Measurements from ENCODE around the gene GTF2B.
"Not testable (repeated sequence)": the region's sequence is repeated elsewhere in the genome, so short reads cannot be mapped to it uniquely, and the experiment has no call there.

The GTF2B gene

GRCh38 chr1:88869644-88870043 lies 21.7 kb downstream of the GTF2B start:
- H3K9me3 Mint-ChIP-seq; H3K27me3 Mint-ChIP-seq; H3K27ac Mint-ChIP-seq; H3K36me3 Mint-ChIP-seq (ENCODE audit: low read depth); H3K4me3 Mint-ChIP-seq: not testable (repeated sequence)
- peaks cover 58% of the 10 kb centered on the region for H3K4me1 Mint-ChIP-seq (ENCODE audit: low read depth)

GRCh38 chr1:88867743-88868521 lies 23.4 kb downstream of the GTF2B start:
- peaks cover 51% of the 10 kb centered on the region for H3K4me1 Mint-ChIP-seq (ENCODE audit: low read depth)

GRCh38 chr1:88851303-88852063 lies 39.9 kb downstream of the GTF2B start:
- H3K4me3 Mint-ChIP-seq: no peak overlapping the region
- peaks cover 12% of the 10 kb centered on the region for H3K4me1 Mint-ChIP-seq (ENCODE audit: low read depth)
- H3K36me3 Mint-ChIP-seq (ENCODE audit: low read depth): peaks cover 42% of the 10 kb centered on the region
- H3K9me3 Mint-ChIP-seq: no peaks in the 10 kb centered on the region
- H3K27ac Mint-ChIP-seq: peak overlapping the region; percentile 82
- no peaks in the 10 kb centered on the region for H3K27me3 Mint-ChIP-seq

More at GRCh38 chr1:88867743-88868521, 23.4 kb downstream of the GTF2B start:
- Mint-ChIP-seq H3K4me3 (peak overlapping the region; percentile 57), H3K27me3 (no peaks in the 10 kb centered on the region), H3K27ac (peak overlapping the region; percentile 80), H3K36me3 (ENCODE audit: low read depth) (peaks cover 16% of the 10 kb centered on the region), H3K9me3 (no peaks in the 10 kb centered on the region)

- no peaks in the 10 kb centered on the region for H3K27me3 Mint-ChIP-seq
- no peaks in the 10 kb centered on the region for H3K9me3 Mint-ChIP-seq
- no peak overlapping the region for H3K4me3 Mint-ChIP-seq
- H3K36me3 Mint-ChIP-seq (ENCODE audit: low read depth): peaks cover 19% of the 10 kb centered on the region
- H3K4me1 Mint-ChIP-seq (ENCODE audit: low read depth): peaks cover 12% of the 10 kb centered on the region
- no peak overlapping the region for H3K27ac Mint-ChIP-seq
Measured at GRCh38 chr1:88847643-88848042, 43.7 kb downstream of the GTF2B start.

- H3K4me3 Mint-ChIP-seq: no peak overlapping the region
- no peaks in the 10 kb centered on the region for H3K4me1 Mint-ChIP-seq (ENCODE audit: low read depth)
- H3K36me3 Mint-ChIP-seq (ENCODE audit: low read depth): peaks cover 24% of the 10 kb centered on the region
- H3K27ac Mint-ChIP-seq: no peak overlapping the region
- no peaks in the 10 kb centered on the region for H3K27me3 Mint-ChIP-seq
- no peaks in the 10 kb centered on the region for H3K9me3 Mint-ChIP-seq
Measured at GRCh38 chr1:88825721-88826120, 65.6 kb downstream of the GTF2B start.

- peaks cover 42% of the 10 kb centered on the region for H3K36me3 Mint-ChIP-seq (ENCODE audit: low read depth)
- H3K4me3 Mint-ChIP-seq; H3K4me1 Mint-ChIP-seq (ENCODE audit: low read depth): not testable (repeated sequence)
Measured at GRCh38 chr1:88819642-88820041, 71.7 kb downstream of the GTF2B start.

GRCh38 chr1:88813471-88813870 lies 77.9 kb downstream of the GTF2B start:
- no peaks in the 10 kb centered on the region for H3K4me1 Mint-ChIP-seq (ENCODE audit: low read depth)
- no peak overlapping the region for H3K4me3 Mint-ChIP-seq
- H3K27ac Mint-ChIP-seq: no peak overlapping the region
- H3K9me3 Mint-ChIP-seq: no peaks in the 10 kb centered on the region
- H3K27me3 Mint-ChIP-seq: no peaks in the 10 kb centered on the region
- H3K36me3 Mint-ChIP-seq (ENCODE audit: low read depth): peaks cover 39% of the 10 kb centered on the region

More at GRCh38 chr1:88819642-88820041, 71.7 kb downstream of the GTF2B start:
- H3K9me3 Mint-ChIP-seq, H3K27me3 Mint-ChIP-seq, H3K27ac Mint-ChIP-seq: not testable (repeated sequence)

- H3K27ac Mint-ChIP-seq: no peak overlapping the region
- H3K36me3 Mint-ChIP-seq (ENCODE audit: low read depth): peaks cover 33% of the 10 kb centered on the region
- H3K4me1 Mint-ChIP-seq (ENCODE audit: low read depth): no peaks in the 10 kb centered on the region
- H3K9me3 Mint-ChIP-seq: no peaks in the 10 kb centered on the region
- no peaks in the 10 kb centered on the region for H3K27me3 Mint-ChIP-seq
- H3K4me3 Mint-ChIP-seq: no peak overlapping the region
Measured at GRCh38 chr1:88812366-88812765, 79.0 kb downstream of the GTF2B start.

- Mint-ChIP-seq H3K4me1 (ENCODE audit: low read depth) (peaks cover 4% of the 10 kb centered on the region), H3K4me3 (no peak overlapping the region), H3K27ac (no peak overlapping the region), H3K36me3 (ENCODE audit: low read depth) (peaks cover 57% of the 10 kb centered on the region), H3K9me3 (no peaks in the 10 kb centered on the region), H3K27me3 (no peaks in the 10 kb centered on the region)
Measured at GRCh38 chr1:88803444-88803843, 87.9 kb downstream of the GTF2B start.

- Mint-ChIP-seq H3K27me3 (no peaks in the 10 kb centered on the region), H3K9me3 (no peaks in the 10 kb centered on the region), H3K4me3 (no peak overlapping the region), H3K36me3 (ENCODE audit: low read depth) (peaks cover 57% of the 10 kb centered on the region), H3K27ac (no peak overlapping the region), H3K4me1 (ENCODE audit: low read depth) (peaks cover 4% of the 10 kb centered on the region)
Measured at GRCh38 chr1:88802950-88803349, 88.4 kb downstream of the GTF2B start.
